Upper lobe of right lung (tissue), 1 donor: ENCODE data around the gene ENTR1. TPM values are rescaled to one million over a fixed set of nuclear protein-coding genes. Genes with fewer than 3 reads are reported as not detected.

ENCODE experiments used
- ATAC-seq: fragments of 200-7000 bp; cut with Tn5 transposase; one replicate; pipeline ENCODE4 v1.9.1; 2020; ENCODE audit warnings: mild to moderate bottlenecking, moderate library complexity
- DNase-seq: peaks from one replicate; pipeline ENCODE4 v3.0.0-alpha.2; 2020
- H3K27ac ChIP-seq: fragments of 200-600 bp; one replicate; pipeline ENCODE4 v1.8.0; 2022
- H3K27me3 ChIP-seq: fragments of 200-600 bp; one replicate; pipeline ENCODE4 v1.8.0; 2022; ENCODE audit warnings: mild to moderate bottlenecking
- H3K36me3 ChIP-seq: fragments of 200-600 bp; one replicate; pipeline ENCODE4 v1.8.0; 2022
- H3K4me1 ChIP-seq: fragments of 200-600 bp; one replicate; pipeline ENCODE4 v1.8.0; 2022
- H3K4me3 ChIP-seq: fragments of 200-600 bp; one replicate; pipeline ENCODE4 v1.8.0; 2022; ENCODE audit warnings: mild to moderate bottlenecking
- H3K9me3 ChIP-seq: fragments of 200-600 bp; one replicate; pipeline ENCODE4 v1.8.0; 2022
- intact Hi-C: fragments of 100-400 bp; cut with DNase I; formaldehyde crosslinking; loops from one replicate; pipeline ENCODE4 v1.11.0; 2022
- total RNA-seq: library from RNA; stranded (reverse); fragmentation: NEBNext Ultra II Directional; extraction: Animal tissue kit (Norgen Biotek cat#: 25700); gene quantifications from one replicate; pipeline ENCODE4 v1.2.1, GENCODE V29; 2021
- TF ChIP-seq, protein P1 (sequence below): fragments of 200-600 bp; IDR thresholded peaks from one replicate; pipeline ENCODE4 v1.8.0; 2022; ENCODE audit warnings: antibody characterized with exemption
- donor health status: DM: no; HTN: yes; CAD: no; lungs with severe emphysema.

The ENTR1 gene
- total RNA-seq, 1 donor from 2014 or later, result 36.4 TPM

- Histone ChIP-seq H3K27me3 (no peaks in the 10 kb centered on the region), H3K27ac (no peak overlapping the region), H3K4me3 (no peak overlapping the region), H3K4me1 (peaks cover 13% of the 10 kb centered on the region), H3K9me3 (no peaks in the 10 kb centered on the region), H3K36me3 (peaks cover 46% of the 10 kb centered on the region)
- TF ChIP-seq, protein P1, sequence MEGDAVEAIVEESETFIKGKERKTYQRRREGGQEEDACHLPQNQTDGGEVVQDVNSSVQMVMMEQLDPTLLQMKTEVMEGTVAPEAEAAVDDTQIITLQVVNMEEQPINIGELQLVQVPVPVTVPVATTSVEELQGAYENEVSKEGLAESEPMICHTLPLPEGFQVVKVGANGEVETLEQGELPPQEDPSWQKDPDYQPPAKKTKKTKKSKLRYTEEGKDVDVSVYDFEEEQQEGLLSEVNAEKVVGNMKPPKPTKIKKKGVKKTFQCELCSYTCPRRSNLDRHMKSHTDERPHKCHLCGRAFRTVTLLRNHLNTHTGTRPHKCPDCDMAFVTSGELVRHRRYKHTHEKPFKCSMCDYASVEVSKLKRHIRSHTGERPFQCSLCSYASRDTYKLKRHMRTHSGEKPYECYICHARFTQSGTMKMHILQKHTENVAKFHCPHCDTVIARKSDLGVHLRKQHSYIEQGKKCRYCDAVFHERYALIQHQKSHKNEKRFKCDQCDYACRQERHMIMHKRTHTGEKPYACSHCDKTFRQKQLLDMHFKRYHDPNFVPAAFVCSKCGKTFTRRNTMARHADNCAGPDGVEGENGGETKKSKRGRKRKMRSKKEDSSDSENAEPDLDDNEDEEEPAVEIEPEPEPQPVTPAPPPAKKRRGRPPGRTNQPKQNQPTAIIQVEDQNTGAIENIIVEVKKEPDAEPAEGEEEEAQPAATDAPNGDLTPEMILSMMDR, result no peak
- ATAC-seq (no peak), DNase-seq (no peak)
- intact Hi-C loops, result no loop called here
Observed at GRCh38 chr9:136403915-136404800, 6.3 kb downstream of the ENTR1 start.

DNA sequence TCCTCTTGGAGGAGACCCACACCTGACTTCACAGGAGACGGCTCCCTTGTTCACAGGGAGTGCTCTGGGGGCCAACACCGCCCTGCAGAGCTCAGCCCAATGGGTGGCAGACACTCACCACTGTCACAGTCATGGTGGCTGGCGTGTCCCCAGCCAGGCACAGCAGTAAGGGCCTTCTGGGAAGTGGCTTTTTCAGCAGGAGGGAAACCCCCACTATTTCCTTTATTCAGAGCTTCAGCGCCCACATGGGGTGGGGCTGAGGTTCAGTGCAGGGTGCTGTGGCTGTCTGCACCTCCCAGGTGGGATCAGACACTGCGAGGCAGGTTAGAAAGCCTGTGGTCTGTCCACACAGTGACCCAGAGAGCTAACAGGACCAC lies 6.9 kb downstream of the ENTR1 start:
- peaks cover 46% of the 10 kb centered on the region for H3K36me3 ChIP-seq
- H3K4me1 ChIP-seq, result peaks cover 15% of the 10 kb centered on the region
- DNase-seq (no peak), ATAC-seq (no peak)
- TF ChIP-seq, protein P1, result no peak
- no peaks in the 10 kb centered on the region for H3K27me3 ChIP-seq
- no peak overlapping the region for H3K4me3 ChIP-seq
- no peak overlapping the region for H3K27ac ChIP-seq
- H3K9me3 ChIP-seq, result no peaks in the 10 kb centered on the region
- intact Hi-C loops, result no loop called here

- Histone ChIP-seq H3K36me3 (peaks cover 41% of the 10 kb centered on the region), H3K27ac (no peak overlapping the region), H3K4me1 (peaks cover 18% of the 10 kb centered on the region), H3K9me3 (no peaks in the 10 kb centered on the region), H3K27me3 (no peaks in the 10 kb centered on the region), H3K4me3 (no peak overlapping the region)
- intact Hi-C loops, result no loop called here
- TF ChIP-seq, protein P1, result no peak
- DNase-seq, result no peak
- no peak for ATAC-seq
Observed at GRCh38 chr9:136402067-136402466, 8.3 kb downstream of the ENTR1 start.

GRCh38 chr9:136401173-136401922 lies 9.1 kb downstream of the ENTR1 start:
- peaks cover 41% of the 10 kb centered on the region for H3K36me3 ChIP-seq
- ATAC-seq, result no peak
- peaks cover 18% of the 10 kb centered on the region for H3K4me1 ChIP-seq
- H3K27ac ChIP-seq, result no peak overlapping the region
- TF ChIP-seq, protein P1, result no peak
- intact Hi-C loops, result no loop called here
- no peaks in the 10 kb centered on the region for H3K27me3 ChIP-seq
- DNase-seq, result no peak
- no peaks in the 10 kb centered on the region for H3K9me3 ChIP-seq
- H3K4me3 ChIP-seq, result no peak overlapping the region

- H3K27me3 ChIP-seq, result no peaks in the 10 kb centered on the region
- no peaks in the 10 kb centered on the region for H3K9me3 ChIP-seq
- H3K27ac ChIP-seq, result peak within 1 kb of the TSS; percentile 72
- TF ChIP-seq, protein P1, result peak; percentile 89
- H3K36me3 ChIP-seq, result peaks cover 42% of the 10 kb centered on the region
- intact Hi-C loops, result no loop called here
- DNase-seq (peak; percentile 94), ATAC-seq (peak; percentile 97)
- H3K4me3 ChIP-seq, result peak within 1 kb of the TSS; percentile 92
- peaks cover 18% of the 10 kb centered on the region for H3K4me1 ChIP-seq
Observed at GRCh38 chr9:136400038-136400834, 10.2 kb downstream of the ENTR1 start, which contains the start of gene SNAPC4. Gene SNAPC4 (minus strand): TSS chr9:136400170. CDS start chr9:136398428, 1,742 bp downstream.
